ENCODE data around the gene CFAP90. TPM values are rescaled to one million over a fixed set of nuclear protein-coding genes. Genes with fewer than 3 reads are reported as not detected.
A peak's percentile ranks its signal among the peaks of the same experiment; 100 is the strongest.

The CFAP90 gene, protein sequence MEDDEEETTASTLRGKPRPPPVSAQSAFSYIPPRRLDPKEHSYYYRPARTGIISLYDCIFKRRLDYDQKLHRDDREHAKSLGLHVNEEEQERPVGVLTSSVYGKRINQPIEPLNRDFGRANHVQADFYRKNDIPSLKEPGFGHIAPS
- under 1 TPM in 1 of 10 donors, not detected in 9; 0.26 TPM for total RNA-seq
- polyA plus RNA-seq: under 1 TPM in 1 of 2 donors, not detected in 1; 0.03 TPM
- long read RNA-seq, donor 1: 0 reads
- long read RNA-seq, donor 2: 0 reads
- long read RNA-seq, donor 3: 0 reads

GRCh38 chr5:7850395-7851239 lies at the start of gene CFAP90:
Gene CFAP90 (minus strand): TSS chr5:7851133. CDS start chr5:7851021, 112 bp downstream.
- H3K4me1 ChIP-seq: peaks cover 7 to 27% (median 11%) of the 10 kb centered on the region in 9 donors
- peak; percentile 34 to 42 for DNase-seq
- H3K27ac ChIP-seq: no peak within 1 kb of the TSS
- peak within 1 kb of the TSS; percentile 4 to 63 (median 52) for H3K4me3 ChIP-seq
- peak; percentile 56 to 76 (median 63) for ATAC-seq
- peaks cover 18 to 53% (median 41%) of the 10 kb centered on the region in 7 donors for H3K27me3 ChIP-seq
- no peaks in the 10 kb centered on the region for H3K9me3 ChIP-seq
- 1 to 2% methylated on average over 44 to 76 of the region's 76 CpGs for WGBS, 2 donors
- H3K36me3 ChIP-seq: no peaks in the 10 kb centered on the region
- TF ChIP-seq, protein P1, sequence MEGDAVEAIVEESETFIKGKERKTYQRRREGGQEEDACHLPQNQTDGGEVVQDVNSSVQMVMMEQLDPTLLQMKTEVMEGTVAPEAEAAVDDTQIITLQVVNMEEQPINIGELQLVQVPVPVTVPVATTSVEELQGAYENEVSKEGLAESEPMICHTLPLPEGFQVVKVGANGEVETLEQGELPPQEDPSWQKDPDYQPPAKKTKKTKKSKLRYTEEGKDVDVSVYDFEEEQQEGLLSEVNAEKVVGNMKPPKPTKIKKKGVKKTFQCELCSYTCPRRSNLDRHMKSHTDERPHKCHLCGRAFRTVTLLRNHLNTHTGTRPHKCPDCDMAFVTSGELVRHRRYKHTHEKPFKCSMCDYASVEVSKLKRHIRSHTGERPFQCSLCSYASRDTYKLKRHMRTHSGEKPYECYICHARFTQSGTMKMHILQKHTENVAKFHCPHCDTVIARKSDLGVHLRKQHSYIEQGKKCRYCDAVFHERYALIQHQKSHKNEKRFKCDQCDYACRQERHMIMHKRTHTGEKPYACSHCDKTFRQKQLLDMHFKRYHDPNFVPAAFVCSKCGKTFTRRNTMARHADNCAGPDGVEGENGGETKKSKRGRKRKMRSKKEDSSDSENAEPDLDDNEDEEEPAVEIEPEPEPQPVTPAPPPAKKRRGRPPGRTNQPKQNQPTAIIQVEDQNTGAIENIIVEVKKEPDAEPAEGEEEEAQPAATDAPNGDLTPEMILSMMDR (IDR thresholded peaks at IDR 0.05): peak in 6 of 9 donors; percentile 11 to 39 (median 29)
- intact Hi-C loops (cut with DNase I): no loop called here

GRCh38 chr5:7897014-7897600 lies 46.2 kb upstream of the CFAP90 start:
- intact Hi-C loops (cut with DNase I): no loop called here
- WGBS, 2 donors: 75 to 76% methylated on average over 5 of the region's 5 CpGs
- DNase-seq: no peak

GRCh38 chr5:7894860-7895259 lies 43.9 kb upstream of the CFAP90 start:
- H3K27ac ChIP-seq: no peak overlapping the region
- intact Hi-C loops (cut with DNase I): no loop called here

More at GRCh38 chr5:7897014-7897600, 46.2 kb upstream of the CFAP90 start:
- TF ChIP-seq, protein P1 (IDR thresholded peaks at IDR 0.05): peak in 3 of 9 donors; percentile 8 to 22 (median 14)
- no peak overlapping the region for H3K4me3 ChIP-seq
- no peak overlapping the region for H3K27ac ChIP-seq
- no peaks in the 10 kb centered on the region for H3K9me3 ChIP-seq
- H3K4me1 ChIP-seq: no peaks in the 10 kb centered on the region
- ATAC-seq: no peak
- H3K36me3 ChIP-seq: peaks cover 0 to 100% (median 85%) of the 10 kb centered on the region in 9 donors
- no peaks in the 10 kb centered on the region for H3K27me3 ChIP-seq

More at GRCh38 chr5:7894860-7895259, 43.9 kb upstream of the CFAP90 start:
- TF ChIP-seq, protein P1 (IDR thresholded peaks at IDR 0.05): no peak
- Histone ChIP-seq H3K27me3 (no peaks in the 10 kb centered on the region), H3K9me3 (no peaks in the 10 kb centered on the region), H3K36me3 (peaks cover 0 to 100% (median 76%) of the 10 kb centered on the region in 9 donors), H3K4me3 (no peak overlapping the region), H3K4me1 (no peaks in the 10 kb centered on the region)
- ATAC-seq (no peak), DNase-seq (no peak)
- 73 to 89% methylated on average over 2 of the region's 2 CpGs for WGBS, 2 donors

Measured in heart right ventricle (tissue), 16 donors.